Measurements from ENCODE around the gene RAD18. TPM values are rescaled to one million over a fixed set of nuclear protein-coding genes. Genes with fewer than 3 reads are reported as not detected.
A peak's percentile ranks its signal among the peaks of the same experiment; 100 is the strongest.

The RAD18 gene
- total and polyA plus RNA-seq, 4 donors, result 1.2 to 9.0 (median 4.3) TPM

DNA sequence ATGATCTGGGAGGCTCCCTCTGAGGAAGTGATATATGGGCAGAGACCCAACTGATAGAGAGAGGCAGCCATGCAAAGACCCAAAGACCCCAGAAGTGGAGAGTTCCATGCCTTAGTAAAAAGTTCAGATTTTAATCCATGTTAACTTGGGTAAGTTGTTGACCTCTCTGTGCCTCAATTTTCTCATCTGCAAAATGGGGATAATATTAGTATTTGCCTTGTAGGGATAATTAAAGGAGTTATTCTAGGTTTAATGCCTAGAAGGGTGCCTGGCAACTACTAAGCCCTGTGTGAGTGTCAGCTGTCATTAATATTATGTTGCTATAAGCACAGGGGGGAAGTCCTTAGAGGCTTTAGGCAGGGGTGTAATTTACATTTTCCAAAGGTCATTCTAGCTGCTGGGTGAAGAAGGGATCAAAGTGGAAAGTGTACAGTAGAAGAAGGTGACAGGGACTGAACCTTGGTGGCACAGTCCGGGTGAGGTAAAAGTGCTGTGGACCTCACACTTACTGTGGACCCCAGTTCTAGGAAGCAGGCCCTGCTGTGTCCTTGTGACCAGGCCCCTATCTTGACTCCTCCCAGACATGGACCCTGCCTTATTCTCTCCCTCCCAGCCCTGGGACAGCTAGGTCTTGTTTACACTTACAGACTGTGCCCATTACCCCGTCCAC lies 3.0 kb upstream of the RAD18 start:
- Histone ChIP-seq H3K27ac (ENCODE audit: low read depth in 1 of 2, low read length in 2 of 2) (peak overlapping the region in 1 of 2 donors; percentile 52), H3K4me1 (ENCODE audit: control insufficient read depth in 4 of 4, insufficient read depth in 4 of 4, low read length in 3 of 4) (peaks cover 8 to 45% (median 36%) of the 10 kb centered on the region in 4 donors), H3K36me3 (ENCODE audit: control insufficient read depth in 4 of 4, insufficient read depth in 3 of 4, low read depth in 1 of 4, low read length in 3 of 4) (no peaks in the 10 kb centered on the region), H3K4me3 (ENCODE audit: low read depth in 1 of 3, low read length in 3 of 3) (no peak overlapping the region), H3K27me3 (ENCODE audit: control insufficient read depth in 4 of 4, insufficient read depth in 4 of 4, low read length in 3 of 4) (no peaks in the 10 kb centered on the region), H3K9ac (ENCODE audit: low read depth in 1 of 2, low read length in 2 of 2) (no peak overlapping the region), H3K9me3 (ENCODE audit: control insufficient read depth in 4 of 4, low read length in 3 of 4) (no peaks in the 10 kb centered on the region)
- no peak for DNase-seq (ENCODE audit: low spot score)
- TF ChIP-seq REST (IDR thresholded peaks at IDR 0.05), result no peak
- TF ChIP-seq FOXA2 (IDR thresholded peaks at IDR 0.05), result no peak
- no peak for TF ChIP-seq GABPA (IDR thresholded peaks at IDR 0.05 in 1 of 2, conservative IDR thresholded peaks at IDR 0.05 in 1 of 2)
- TF ChIP-seq NR2F2 (IDR thresholded peaks at IDR 0.05), result no peak
- TF ChIP-seq JUND (IDR thresholded peaks at IDR 0.05), result no peak
- TF ChIP-seq CTCF (IDR thresholded peaks at IDR 0.05; ENCODE audit: low read depth, low read length, missing input control), result no peak
- TF ChIP-seq, protein P1, sequence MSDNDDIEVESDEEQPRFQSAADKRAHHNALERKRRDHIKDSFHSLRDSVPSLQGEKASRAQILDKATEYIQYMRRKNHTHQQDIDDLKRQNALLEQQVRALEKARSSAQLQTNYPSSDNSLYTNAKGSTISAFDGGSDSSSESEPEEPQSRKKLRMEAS (IDR thresholded peaks at IDR 0.05), result no peak
- TF ChIP-seq, protein P2, sequence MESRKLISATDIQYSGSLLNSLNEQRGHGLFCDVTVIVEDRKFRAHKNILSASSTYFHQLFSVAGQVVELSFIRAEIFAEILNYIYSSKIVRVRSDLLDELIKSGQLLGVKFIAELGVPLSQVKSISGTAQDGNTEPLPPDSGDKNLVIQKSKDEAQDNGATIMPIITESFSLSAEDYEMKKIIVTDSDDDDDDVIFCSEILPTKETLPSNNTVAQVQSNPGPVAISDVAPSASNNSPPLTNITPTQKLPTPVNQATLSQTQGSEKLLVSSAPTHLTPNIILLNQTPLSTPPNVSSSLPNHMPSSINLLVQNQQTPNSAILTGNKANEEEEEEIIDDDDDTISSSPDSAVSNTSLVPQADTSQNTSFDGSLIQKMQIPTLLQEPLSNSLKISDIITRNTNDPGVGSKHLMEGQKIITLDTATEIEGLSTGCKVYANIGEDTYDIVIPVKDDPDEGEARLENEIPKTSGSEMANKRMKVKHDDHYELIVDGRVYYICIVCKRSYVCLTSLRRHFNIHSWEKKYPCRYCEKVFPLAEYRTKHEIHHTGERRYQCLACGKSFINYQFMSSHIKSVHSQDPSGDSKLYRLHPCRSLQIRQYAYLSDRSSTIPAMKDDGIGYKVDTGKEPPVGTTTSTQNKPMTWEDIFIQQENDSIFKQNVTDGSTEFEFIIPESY (IDR thresholded peaks at IDR 0.05), result no peak
- no peak for TF ChIP-seq HNF4A (conservative IDR thresholded peaks at IDR 0.05)
- TF ChIP-seq EGR1 (IDR thresholded peaks at IDR 0.05; ENCODE audit: low read depth in 2 of 2), result no peak
- TF ChIP-seq TAF1 (conservative IDR thresholded peaks at IDR 0.05), result no peak
- no peak for TF ChIP-seq YY1 (IDR thresholded peaks at IDR 0.05)
- WGBS, result 88% methylated on average over 2 of the region's 2 CpGs

Measured in liver (tissue), 9 donors.